ENCODE results near the gene COP1. TPM values are rescaled to one million over a fixed set of nuclear protein-coding genes. Genes with fewer than 3 reads are reported as not detected.

COP1 gene
- total and polyA plus RNA-seq, 2 of the 8 experiments (the other 6 are each of a cell fraction or from before 2014, with no cell fraction given), result 26.2 to 44.9 TPM

DNA sequence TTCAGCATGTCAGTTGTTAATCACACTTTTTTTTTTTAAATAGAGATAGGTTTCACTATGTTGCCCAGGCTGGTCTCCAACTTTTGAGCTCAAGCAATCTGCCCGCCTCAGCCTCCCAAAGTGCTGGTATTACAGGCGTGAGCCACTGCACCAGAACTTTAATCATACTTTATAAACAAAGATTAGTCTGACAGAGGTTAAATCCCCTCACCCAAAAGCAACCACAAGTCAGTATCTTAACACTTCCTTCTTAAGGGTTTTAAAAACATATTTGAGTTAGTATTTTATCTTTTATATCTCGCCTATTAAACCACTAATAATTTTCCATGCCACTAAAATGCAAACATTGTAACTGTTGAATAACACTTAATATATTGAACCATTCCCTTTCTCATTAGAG, 70.2 kb downstream of the COP1 start:
- Histone ChIP-seq H3K9me3 (ENCODE audit: insufficient read depth in 2 of 2, low read depth in 1 of 2, low read length in 1 of 2) (no peaks in the 10 kb centered on the region), H2BK20ac (ENCODE audit: low read length) (no peak overlapping the region), H2BK5ac (ENCODE audit: low read depth, low read length) (no peak overlapping the region), H3K36me3 (ENCODE audit: control insufficient read depth in 2 of 4, insufficient read depth in 4 of 4, low read length in 3 of 4) (peaks cover 0 to 3% (median 0%) of the 10 kb centered on the region in 4 experiments; a peak in 1 of 8 replicates), H3K4ac (replicated peaks; ENCODE audit: insufficient read length, low read depth, low read length) (no peak overlapping the region), H3K23ac (ENCODE audit: insufficient read length) (no peak overlapping the region), H2AFZ (ENCODE audit: low read length) (no peak overlapping the region), H4K20me1 (replicated peaks in 1 of 2; ENCODE audit: control insufficient read depth in 1 of 2, insufficient read depth in 2 of 2, low read length in 2 of 2) (peaks cover 4 to 5% of the 10 kb centered on the region in 2 experiments), H3K79me2 (ENCODE audit: control insufficient read depth in 1 of 2, insufficient read depth in 2 of 2, low read length in 2 of 2) (peaks cover 0 to 33% of the 10 kb centered on the region in 2 experiments; a peak in 2 of 4 replicates), H3K9ac (replicated peaks in 1 of 4; ENCODE audit: extremely low read depth in 1 of 4, low read depth in 3 of 4, low read length in 3 of 4) (no peak overlapping the region), H3K4me2 (ENCODE audit: insufficient read depth in 1 of 2, low read depth in 2 of 2, low read length in 2 of 2) (no peak overlapping the region), H3K4me1 (replicated peaks in 1 of 4; ENCODE audit: control insufficient read depth in 3 of 4, insufficient read depth in 4 of 4, low read length in 3 of 4) (peaks cover 0 to 2% (median 0%) of the 10 kb centered on the region in 4 experiments; a peak in 2 of 7 replicates), H3K23me2 (ENCODE audit: low read depth, low read length) (no peaks in the 10 kb centered on the region), H2AK5ac (ENCODE audit: low read depth, low read length) (no peak overlapping the region), H4K5ac (ENCODE audit: insufficient read length, low read depth, low read length) (no peak overlapping the region), H3K27me3 (replicated peaks in 1 of 4; ENCODE audit: control insufficient read depth in 3 of 4, extremely low read depth in 1 of 4, insufficient read depth in 3 of 4, low read length in 3 of 4) (no peaks in the 10 kb centered on the region), H4K8ac (ENCODE audit: extremely low read depth, insufficient read depth, low read length) (no peak overlapping the region), H2BK120ac (replicated peaks; ENCODE audit: low read depth, low read length) (no peak overlapping the region), H3K18ac (ENCODE audit: extremely low read depth, low read length) (no peak overlapping the region), H3K4me3 (ENCODE audit: extremely low read depth in 1 of 4, insufficient read depth in 2 of 4, low read depth in 3 of 4, low read length in 4 of 4) (no peak overlapping the region), H2BK12ac (ENCODE audit: low read depth, low read length) (no peak overlapping the region), H3K27ac (ENCODE audit: low read depth, low read length) (no peak overlapping the region), H3K79me1 (ENCODE audit: low read depth, low read length) (no peaks in the 10 kb centered on the region), H2BK15ac (ENCODE audit: low read length) (no peak overlapping the region), H3K56ac (replicated peaks; ENCODE audit: insufficient read length, low read depth, low read length) (no peak overlapping the region), H3K14ac (ENCODE audit: insufficient read length) (no peak overlapping the region), H4K91ac (replicated peaks; ENCODE audit: insufficient read length, low read length) (no peak overlapping the region)
- FAIRE-seq, result no peak
- 83% methylated on average over 3 of the region's 3 CpGs; no CpG with 5 or more reads in 1 of the 2 experiments for WGBS, 2 experiments (ENCODE audit: extremely low coverage in 1 of 2, insufficient coverage in 1 of 2, insufficient read length in 1 of 2, insufficient replicate concordance in 2 of 2, low coverage in 1 of 2, low lambda C conversion rate in 2 of 2, missing lambda C conversion rate in 1 of 2)
- no peak for TF ChIP-seq CEBPB (IDR thresholded peaks at IDR 0.05; ENCODE audit: low read depth, low read length)
- TF ChIP-seq, protein P1, sequence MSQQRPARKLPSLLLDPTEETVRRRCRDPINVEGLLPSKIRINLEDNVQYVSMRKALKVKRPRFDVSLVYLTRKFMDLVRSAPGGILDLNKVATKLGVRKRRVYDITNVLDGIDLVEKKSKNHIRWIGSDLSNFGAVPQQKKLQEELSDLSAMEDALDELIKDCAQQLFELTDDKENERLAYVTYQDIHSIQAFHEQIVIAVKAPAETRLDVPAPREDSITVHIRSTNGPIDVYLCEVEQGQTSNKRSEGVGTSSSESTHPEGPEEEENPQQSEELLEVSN (IDR thresholded peaks at IDR 0.05), result no peak
- no peak for TF ChIP-seq ASH2L (IDR thresholded peaks at IDR 0.05; ENCODE audit: low read length)
- TF ChIP-seq EGR1 (IDR thresholded peaks at IDR 0.05; ENCODE audit: borderline replicate concordance, low read depth, low read length), result no peak
- TF ChIP-seq SIX5 (IDR thresholded peaks at IDR 0.05; ENCODE audit: low read depth, low read length), result no peak
- TF ChIP-seq TEAD4 (IDR thresholded peaks at IDR 0.05; ENCODE audit: low read depth, low read length), result no peak
- TF ChIP-seq, protein P2, sequence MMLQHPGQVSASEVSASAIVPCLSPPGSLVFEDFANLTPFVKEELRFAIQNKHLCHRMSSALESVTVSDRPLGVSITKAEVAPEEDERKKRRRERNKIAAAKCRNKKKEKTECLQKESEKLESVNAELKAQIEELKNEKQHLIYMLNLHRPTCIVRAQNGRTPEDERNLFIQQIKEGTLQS (IDR thresholded peaks at IDR 0.05; ENCODE audit: insufficient read depth, low read depth, low read length), result no peak
- TF ChIP-seq TAF1 (IDR thresholded peaks at IDR 0.05; ENCODE audit: low read depth, low read length), result no peak
- ChIA-PET CTCF (ENCODE audit: partially characterized antibody) (no interaction called here), POLR2A (ENCODE audit: partially characterized antibody) (no interaction called here)
- no peak for DNase-seq (ENCODE audit: low read depth in 1 of 2, low spot score in 2 of 2)
